GM21390 (cell line): ENCODE results near the gene ZBTB7A.
"Not testable (repeated sequence)": the region's sequence is repeated elsewhere in the genome, so short reads cannot be mapped to it uniquely, and the experiment has no call there.

Experiments
- ATAC-seq: cut with Tn5 transposase; IDR thresholded peaks from one replicate; pipeline ENCODE4 v1.9.1; 2021; ENCODE audit not compliant: unreplicated experiment

The ZBTB7A gene

GRCh38 chr19:3998667-3999412 lies 67.9 kb downstream of the ZBTB7A start:
- not testable (repeated sequence) for ATAC-seq

GRCh38 chr19:3995607-3996006 lies 71.1 kb downstream of the ZBTB7A start:
- ATAC-seq = no peak
